ENCODE measurements around the gene CELA3A.
"Not testable (repeated sequence)": the region's sequence is repeated elsewhere in the genome, so short reads cannot be mapped to it uniquely, and the experiment has no call there.

CELA3A gene

GRCh38 chr1:21974699-21975098, 26.8 kb upstream of the CELA3A start:
- H3K4me1 Mint-ChIP-seq, H3K27me3 Mint-ChIP-seq, H3K9me3 Mint-ChIP-seq, H3K4me3 Mint-ChIP-seq, ATAC-seq, DNase-seq, H3K27ac Mint-ChIP-seq: not testable (repeated sequence)

GRCh38 chr1:21975296-21975695, 26.2 kb upstream of the CELA3A start:
- not testable (repeated sequence) for H3K4me1 Mint-ChIP-seq, H3K4me3 Mint-ChIP-seq, ATAC-seq, H3K27me3 Mint-ChIP-seq, H3K9me3 Mint-ChIP-seq, DNase-seq
- peak overlapping the region in 1 of 2 donors; percentile 57 for H3K27ac Mint-ChIP-seq

- H3K4me3 Mint-ChIP-seq, DNase-seq, H3K4me1 Mint-ChIP-seq, H3K27ac Mint-ChIP-seq, H3K27me3 Mint-ChIP-seq, ATAC-seq, H3K9me3 Mint-ChIP-seq: not testable (repeated sequence)
These were observed 24.7 kb upstream of the CELA3A start, which contains the start of gene CELA3B for GRCh38 chr1:21976703-21977239. Gene CELA3B, plus strand, starts transcription at chr1:21977022. Its CDS starts 18 bp downstream, at chr1:21977040.

GRCh38 chr1:21978209-21978608, 23.2 kb upstream of the CELA3A start:
- not testable (repeated sequence) for H3K9me3 Mint-ChIP-seq, H3K4me3 Mint-ChIP-seq, DNase-seq, ATAC-seq, H3K4me1 Mint-ChIP-seq, H3K27me3 Mint-ChIP-seq
- H3K27ac Mint-ChIP-seq = peak overlapping the region in 1 of 2 donors; percentile 76

- H3K4me1 Mint-ChIP-seq, H3K4me3 Mint-ChIP-seq, H3K27me3 Mint-ChIP-seq, H3K27ac Mint-ChIP-seq, H3K9me3 Mint-ChIP-seq: not testable (repeated sequence)
- ATAC-seq (peak; percentile 62), DNase-seq (peak in 1 of 2 donors; percentile 40)
These were observed 20.8 kb upstream of the CELA3A start for GRCh38 chr1:21980515-21981220.

- ATAC-seq, H3K4me3 Mint-ChIP-seq, H3K27me3 Mint-ChIP-seq, H3K9me3 Mint-ChIP-seq, H3K27ac Mint-ChIP-seq, DNase-seq, H3K4me1 Mint-ChIP-seq: not testable (repeated sequence)
These were observed 20.2 kb upstream of the CELA3A start for GRCh38 chr1:21981253-21981652.

GRCh38 chr1:21982122-21982521, 19.3 kb upstream of the CELA3A start:
- not testable (repeated sequence) for H3K27me3 Mint-ChIP-seq, H3K4me3 Mint-ChIP-seq, H3K27ac Mint-ChIP-seq, H3K4me1 Mint-ChIP-seq, DNase-seq, ATAC-seq, H3K9me3 Mint-ChIP-seq

GRCh38 chr1:21983539-21983938, 17.9 kb upstream of the CELA3A start:
- H3K27ac Mint-ChIP-seq = not testable (repeated sequence)

GRCh38 chr1:21985893-21986292, 15.6 kb upstream of the CELA3A start:
- H3K27me3 Mint-ChIP-seq, H3K9me3 Mint-ChIP-seq, DNase-seq, H3K4me3 Mint-ChIP-seq, ATAC-seq, H3K27ac Mint-ChIP-seq, H3K4me1 Mint-ChIP-seq: not testable (repeated sequence)

More at GRCh38 chr1:21983539-21983938, 17.9 kb upstream of the CELA3A start:
- ATAC-seq, DNase-seq, H3K4me1 Mint-ChIP-seq, H3K4me3 Mint-ChIP-seq, H3K9me3 Mint-ChIP-seq, H3K27me3 Mint-ChIP-seq: not testable (repeated sequence)

GRCh38 chr1:21986386-21986785, 15.1 kb upstream of the CELA3A start:
- not testable (repeated sequence) for H3K9me3 Mint-ChIP-seq, H3K4me3 Mint-ChIP-seq, H3K27me3 Mint-ChIP-seq, H3K27ac Mint-ChIP-seq, ATAC-seq, H3K4me1 Mint-ChIP-seq, DNase-seq

- not testable (repeated sequence) for H3K4me1 Mint-ChIP-seq, H3K9me3 Mint-ChIP-seq
These were observed 11.6 kb upstream of the CELA3A start for GRCh38 chr1:21989672-21990393.

GRCh38 chr1:21992186-21992585, 9.3 kb upstream of the CELA3A start:
- H3K27ac Mint-ChIP-seq, H3K4me1 Mint-ChIP-seq, H3K9me3 Mint-ChIP-seq, DNase-seq, H3K4me3 Mint-ChIP-seq, H3K27me3 Mint-ChIP-seq, ATAC-seq: not testable (repeated sequence)

More at GRCh38 chr1:21989672-21990393, 11.6 kb upstream of the CELA3A start:
- DNase-seq, ATAC-seq, H3K27me3 Mint-ChIP-seq, H3K4me3 Mint-ChIP-seq: not testable (repeated sequence)
- H3K27ac Mint-ChIP-seq = peak overlapping the region in 1 of 2 donors; percentile 12

GRCh38 chr1:21994716-21995115, 6.7 kb upstream of the CELA3A start:
- H3K27me3 Mint-ChIP-seq, DNase-seq, H3K27ac Mint-ChIP-seq, H3K4me3 Mint-ChIP-seq, ATAC-seq, H3K9me3 Mint-ChIP-seq, H3K4me1 Mint-ChIP-seq: not testable (repeated sequence)

GRCh38 chr1:21996663-21996970, 4.8 kb upstream of the CELA3A start:
- not testable (repeated sequence) for H3K4me1 Mint-ChIP-seq, DNase-seq, ATAC-seq, H3K4me3 Mint-ChIP-seq, H3K9me3 Mint-ChIP-seq, H3K27me3 Mint-ChIP-seq, H3K27ac Mint-ChIP-seq

- not testable (repeated sequence) for H3K4me3 Mint-ChIP-seq, DNase-seq, H3K9me3 Mint-ChIP-seq, ATAC-seq, H3K27me3 Mint-ChIP-seq, H3K27ac Mint-ChIP-seq, H3K4me1 Mint-ChIP-seq
These were observed 3.4 kb upstream of the CELA3A start for GRCh38 chr1:21997891-21998623.
